IMR-90 (cell line): ENCODE data around the gene ALS2CL. TPM values are rescaled to one million over a fixed set of nuclear protein-coding genes. Genes with fewer than 3 reads are reported as not detected.

Source experiments
- ATAC-seq: fragments of 200-7000 bp; cut with Tn5 transposase; 2 replicates; pipeline ENCODE4 v1.9.1; 2020; ENCODE audit warnings: low read depth, mild to moderate bottlenecking, moderate library complexity
- BruUV-seq: library from RNA; stranded (reverse); fragments of 400-500 nt; replicated peaks from 2 replicates; lab custom pipeline; 2021; lab: Mats Ljungman, UMichigan
- CTCF ChIA-PET: fragments of 300-600 bp; formaldehyde crosslinking; extraction: SDS; loops from one replicate; lab custom pipeline; 2021; ENCODE audit warnings: antibody characterized with exemption; lab: Yijun Ruan, JAX
- POLR2A ChIA-PET: fragments of 300-600 bp; sonication (Branson Sonifier 250); formaldehyde crosslinking; loops from one replicate; lab custom pipeline; 2022; ENCODE audit warnings: antibody characterized with exemption; ENCODE audit not compliant: unreplicated experiment; lab: Charles Lee
- DNase-seq: peaks from one replicate; pipeline ENCODE4 v3.0.0; 2013
- H2AFZ ChIP-seq: replicated peaks from 2 replicates; pipeline ENCODE3; 2013; ENCODE audit warnings: low read length, mild to moderate bottlenecking; ENCODE audit not compliant: poor library complexity
- H2AK5ac ChIP-seq: 2 replicates; pipeline ENCODE4 v1.6.1; 2013; ENCODE audit warnings: low read depth, low read length, inconsistent platforms
- H2AK9ac ChIP-seq: replicated peaks from 2 replicates; pipeline ENCODE3; 2013; ENCODE audit warnings: mild to moderate bottlenecking, low read depth, low read length, moderate library complexity; ENCODE audit not compliant: poor library complexity
- H2BK120ac ChIP-seq: 2 replicates; pipeline ENCODE4 v1.6.1; 2013; ENCODE audit warnings: low read depth, low read length, inconsistent platforms
- H2BK15ac ChIP-seq: 3 replicates; pipeline ENCODE4 v1.6.1; 2013; ENCODE audit warnings: low read depth, low read length, inconsistent platforms
- H2BK20ac ChIP-seq: 2 replicates; pipeline ENCODE4 v1.6.1; 2013; ENCODE audit warnings: low read depth, mild to moderate bottlenecking, inconsistent platforms, low read length, moderate library complexity
- H2BK5ac ChIP-seq: 2 replicates; pipeline ENCODE4 v1.6.1; 2013; ENCODE audit warnings: mild to moderate bottlenecking, low read depth, low read length, inconsistent platforms; ENCODE audit not compliant: poor library complexity, severe bottlenecking
- H3K14ac ChIP-seq: replicated peaks from 2 replicates; pipeline ENCODE4 v1.6.1; 2013; ENCODE audit warnings: low read depth, low read length, inconsistent platforms
- H3K18ac ChIP-seq: 2 replicates; pipeline ENCODE4 v1.6.1; 2013; ENCODE audit warnings: low read depth, low read length, control low read depth
- H3K23ac ChIP-seq: 2 replicates; pipeline ENCODE4 v1.6.1; 2013; ENCODE audit warnings: low read depth, low read length, inconsistent platforms
- H3K27ac ChIP-seq: 2 replicates; pipeline ENCODE4 v1.5.1; 2013; ENCODE audit warnings: mild to moderate bottlenecking, control low read depth, low read length; ENCODE audit not compliant: insufficient read depth
- H3K27me3 ChIP-seq: 2 replicates; pipeline ENCODE4 v1.6.1; 2013; ENCODE audit warnings: low read length; ENCODE audit not compliant: control insufficient read depth, insufficient read depth
- H3K36me3 ChIP-seq: 2 replicates; pipeline ENCODE4 v1.6.1; 2013; ENCODE audit warnings: low read length, mixed read lengths; ENCODE audit not compliant: control insufficient read depth, insufficient read depth
- H3K4ac ChIP-seq: 2 replicates; pipeline ENCODE4 v1.6.1; 2013; ENCODE audit warnings: low read depth, low read length, inconsistent platforms
- H3K4me1 ChIP-seq: 2 replicates; pipeline ENCODE4 v1.6.1; 2013; ENCODE audit warnings: low read length, mixed read lengths; ENCODE audit not compliant: control insufficient read depth, insufficient read depth
- H3K4me2 ChIP-seq: 2 replicates; pipeline ENCODE4 v1.6.1; 2013; ENCODE audit warnings: low read depth, mild to moderate bottlenecking, control low read depth, low read length, moderate library complexity
- H3K4me3 ChIP-seq: 2 replicates; pipeline ENCODE4 v1.5.1; 2013; ENCODE audit warnings: low read depth, mild to moderate bottlenecking, control low read depth, low read length, moderate library complexity; ENCODE audit not compliant: insufficient read depth
- H3K56ac ChIP-seq: 2 replicates; pipeline ENCODE4 v1.6.1; 2013; ENCODE audit warnings: low read length, inconsistent platforms; ENCODE audit not compliant: insufficient read depth; ENCODE audit errors: extremely low read depth
- H3K79me1 ChIP-seq, 2 experiments: 2 replicates each; pipeline ENCODE4 v1.6.1; 2013; ENCODE audit warnings: low read length in 2 of 2, inconsistent platforms in 1 of 2, low read depth in 1 of 2
- H3K9ac ChIP-seq: 2 replicates; pipeline ENCODE4 v1.6.1; 2013; ENCODE audit warnings: low read depth, low read length, control low read depth
- H3K9me1 ChIP-seq: 2 replicates; pipeline ENCODE4 v1.6.1; 2013; ENCODE audit warnings: low read length, inconsistent platforms; ENCODE audit not compliant: insufficient read depth
- H3K9me3 ChIP-seq: 2 replicates; pipeline ENCODE4 v1.6.1; 2013; ENCODE audit warnings: low read length; ENCODE audit not compliant: control insufficient read depth, insufficient read depth
- H4K20me1 ChIP-seq: 2 replicates; pipeline ENCODE4 v1.6.1; 2013; ENCODE audit warnings: low read length, inconsistent platforms; ENCODE audit not compliant: insufficient read depth
- H4K5ac ChIP-seq: 2 replicates; pipeline ENCODE4 v1.6.1; 2013; ENCODE audit warnings: mild to moderate bottlenecking, low read depth, low read length, control low read depth
- H4K8ac ChIP-seq, 2 experiments: 2 replicates each; pipeline ENCODE4 v1.6.1; 2013; ENCODE audit warnings: low read depth in 2 of 2, low read length in 2 of 2, control low read depth in 1 of 2, inconsistent platforms in 1 of 2
- H4K91ac ChIP-seq: 2 replicates; pipeline ENCODE4 v1.6.1; 2013; ENCODE audit warnings: low read depth, low read length, inconsistent platforms; ENCODE audit not compliant: insufficient read depth
- BHLHE40 ChIP-seq: fragments of 150-350 bp; IDR thresholded peaks from 2 replicates; pipeline ENCODE4 v1.6.1; 2016; ENCODE audit warnings: mild to moderate bottlenecking, low read depth, low read length
- CEBPB ChIP-seq: IDR thresholded peaks from 2 replicates; pipeline ENCODE4 v1.6.1; 2012; ENCODE audit warnings: low read depth, low read length, improper control_type of control experiment
- CHD1 ChIP-seq: IDR thresholded peaks from 2 replicates; pipeline ENCODE4 v1.6.1; 2012; ENCODE audit warnings: low read depth, low read length, improper control_type of control experiment
- FOS ChIP-seq: fragments of 150-350 bp; IDR thresholded peaks from 2 replicates; pipeline ENCODE4 v1.6.1; 2016; ENCODE audit warnings: low read depth, low read length
- MAFK ChIP-seq: IDR thresholded peaks from 2 replicates; pipeline ENCODE4 v1.6.1; 2012; ENCODE audit warnings: low read depth, low read length, improper control_type of control experiment
- MXI1 ChIP-seq: IDR thresholded peaks from 2 replicates; pipeline ENCODE4 v1.6.1; 2012; ENCODE audit warnings: low read depth, mild to moderate bottlenecking, low read length, moderate library complexity, borderline replicate concordance
- NFE2L2 ChIP-seq: fragments of 150-350 bp; IDR thresholded peaks from 2 replicates; pipeline ENCODE4 v1.6.1; 2016; ENCODE audit warnings: low read depth, mild to moderate bottlenecking, low read length
- POLR2A ChIP-seq: IDR thresholded peaks from 2 replicates; pipeline ENCODE4 v1.6.1; 2012; ENCODE audit warnings: mild to moderate bottlenecking, low read depth, low read length
- RAD21 ChIP-seq: IDR thresholded peaks from 2 replicates; pipeline ENCODE4 v1.6.1; 2012; ENCODE audit warnings: low read length, improper control_type of control experiment
- RCOR1 ChIP-seq: IDR thresholded peaks from 2 replicates; pipeline ENCODE4 v1.6.1; 2012; ENCODE audit warnings: mild to moderate bottlenecking, low read length, improper control_type of control experiment; ENCODE audit not compliant: insufficient replicate concordance
- RFX5 ChIP-seq: IDR thresholded peaks from 2 replicates; pipeline ENCODE4 v1.8.0; 2012; ENCODE audit warnings: low read depth, mild to moderate bottlenecking, low read length, moderate library complexity
- WGBS, 2 experiments: methylation state at CpG; one replicate each; pipeline versions ENCODE4 v1.1.5 to v1.1.7; 2013; ENCODE audit warnings: missing lambda C conversion rate in 2 of 2; ENCODE audit not compliant: insufficient read length in 1 of 2; ENCODE audit errors: extremely low coverage in 2 of 2; 5-methylcytosine and 5-hydroxymethylcytosine counted together
- dilution Hi-C: fragments of 300-500 bp; cut with HindIII; formaldehyde crosslinking; loops from one replicate; pipeline ENCODE4 v1.14.3; 2018; ENCODE audit warnings: low sequenced_read_pairs; ENCODE audit not compliant: unreplicated experiment
- in situ Hi-C: fragments of 300-500 bp; cut with MboI; formaldehyde crosslinking; loops from 3 replicates; pipeline ENCODE4 v1.14.3; 2019; ENCODE audit warnings: low sequenced_read_pairs, inconsistent platforms, mixed read lengths
- intact Hi-C: fragments of 100-400 bp; cut with micrococcal nuclease; formaldehyde crosslinking; loops from 2 replicates; pipeline ENCODE4 v1.10.0; 2022
- polyA plus RNA-seq, 3 experiments: library from polyadenylated mRNA; depleted of rRNA; stranded (reverse); fragments of >200 nt; gene quantifications; 2 replicates each; pipeline ENCODE4 v1.2.3, GENCODE V29; 2012; ENCODE audit warnings: low replicate concordance in 1 of 3
- total RNA-seq: library from RNA; depleted of rRNA; stranded (reverse); fragments of >200 nt; gene quantifications from 2 replicates; pipeline ENCODE4 v1.2.3, GENCODE V29; 2012
- TF ChIP-seq, protein P1 (sequence below): fragments of 150-350 bp; IDR thresholded peaks from 2 replicates; pipeline ENCODE4 v1.6.1; 2017; ENCODE audit warnings: mild to moderate bottlenecking, antibody characterized with exemption, low read length, low read depth
- TF ChIP-seq, protein P2 (sequence below): conservative IDR thresholded peaks from 2 replicates; pipeline ENCODE4 v1.5.1; 2012; ENCODE audit warnings: mild to moderate bottlenecking, low read depth, low read length, improper control_type of control experiment
- TF ChIP-seq, protein P3 (sequence below): fragments of 150-350 bp; IDR thresholded peaks from 2 replicates; pipeline ENCODE4 v1.6.1; 2016; ENCODE audit warnings: low read depth, mild to moderate bottlenecking, low read length, moderate library complexity, borderline replicate concordance

ALS2CL gene
- total and polyA plus RNA-seq, 2 of the 4 experiments (the other 2 are of a cell fraction): 2.2 to 4.8 TPM

DNA sequence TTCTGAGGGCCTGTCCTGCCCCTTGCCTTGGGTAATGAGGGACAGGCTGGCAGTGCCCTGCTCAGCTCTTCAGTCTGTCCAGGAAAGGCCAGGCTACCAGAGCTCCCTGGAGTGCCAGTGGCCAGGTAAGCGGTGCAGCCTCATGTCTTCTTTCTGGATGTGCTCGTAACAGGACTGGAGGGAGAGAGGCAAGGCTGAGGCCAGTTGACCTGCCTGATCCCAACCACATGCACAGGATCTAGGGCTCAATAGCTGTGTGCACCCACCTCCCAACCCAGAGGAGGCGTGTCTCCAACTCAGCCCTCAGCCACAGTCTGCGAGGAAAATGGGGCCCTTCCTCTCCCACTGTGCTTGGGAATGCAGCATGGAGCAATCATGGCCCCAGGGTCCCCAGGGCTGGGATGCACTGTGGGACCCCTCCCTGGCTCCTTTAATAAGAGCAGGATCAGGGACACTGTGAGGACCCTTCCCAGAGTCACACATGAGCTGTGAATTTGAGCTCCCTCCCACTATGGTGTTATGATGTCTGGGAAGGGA, 22.5 kb downstream of the ALS2CL start:
- intact Hi-C loops: no loop called here
- Histone ChIP-seq H3K27ac (no peak overlapping the region), H4K8ac (no peak overlapping the region), H3K4me1 (0 out of 2 replicates have a peak, but pooled peaks cover 2% of the 10 kb centered on the region), H3K4me3 (no peak overlapping the region), H3K27me3 (peaks cover 2% of the 10 kb centered on the region; the same call in 1 of the 2 replicates), H3K9ac (no peak overlapping the region), H2BK20ac (no peak overlapping the region), H2BK15ac (no peak overlapping the region), H2AK5ac (no peak overlapping the region), H2BK5ac (no peak overlapping the region), H4K91ac (no peak overlapping the region), H2AK9ac (no peak overlapping the region), H3K23ac (no peak overlapping the region), H3K56ac (no peak overlapping the region), H3K9me1 (no peaks in the 10 kb centered on the region), H2AFZ (no peak overlapping the region), H3K4ac (no peak overlapping the region), H3K36me3 (peaks cover 5% of the 10 kb centered on the region; the same call in 1 of the 2 replicates), H4K5ac (no peak overlapping the region), H4K20me1 (no peaks in the 10 kb centered on the region), H3K18ac (no peak overlapping the region), H2BK120ac (no peak overlapping the region), H3K79me1 (no peaks in the 10 kb centered on the region), H3K14ac (no peak overlapping the region), H3K4me2 (no peak overlapping the region), H3K9me3 (no peaks in the 10 kb centered on the region)
- TF ChIP-seq CEBPB (no peak), RAD21 (no peak), RCOR1 (no peak), POLR2A (no peak), NFE2L2 (no peak), CHD1 (no peak), RFX5 (no peak), BHLHE40 (no peak), MAFK (no peak), MXI1 (no peak), FOS (no peak)
- TF ChIP-seq, protein P1, sequence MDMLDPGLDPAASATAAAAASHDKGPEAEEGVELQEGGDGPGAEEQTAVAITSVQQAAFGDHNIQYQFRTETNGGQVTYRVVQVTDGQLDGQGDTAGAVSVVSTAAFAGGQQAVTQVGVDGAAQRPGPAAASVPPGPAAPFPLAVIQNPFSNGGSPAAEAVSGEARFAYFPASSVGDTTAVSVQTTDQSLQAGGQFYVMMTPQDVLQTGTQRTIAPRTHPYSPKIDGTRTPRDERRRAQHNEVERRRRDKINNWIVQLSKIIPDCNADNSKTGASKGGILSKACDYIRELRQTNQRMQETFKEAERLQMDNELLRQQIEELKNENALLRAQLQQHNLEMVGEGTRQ: no peak
- TF ChIP-seq, protein P2, sequence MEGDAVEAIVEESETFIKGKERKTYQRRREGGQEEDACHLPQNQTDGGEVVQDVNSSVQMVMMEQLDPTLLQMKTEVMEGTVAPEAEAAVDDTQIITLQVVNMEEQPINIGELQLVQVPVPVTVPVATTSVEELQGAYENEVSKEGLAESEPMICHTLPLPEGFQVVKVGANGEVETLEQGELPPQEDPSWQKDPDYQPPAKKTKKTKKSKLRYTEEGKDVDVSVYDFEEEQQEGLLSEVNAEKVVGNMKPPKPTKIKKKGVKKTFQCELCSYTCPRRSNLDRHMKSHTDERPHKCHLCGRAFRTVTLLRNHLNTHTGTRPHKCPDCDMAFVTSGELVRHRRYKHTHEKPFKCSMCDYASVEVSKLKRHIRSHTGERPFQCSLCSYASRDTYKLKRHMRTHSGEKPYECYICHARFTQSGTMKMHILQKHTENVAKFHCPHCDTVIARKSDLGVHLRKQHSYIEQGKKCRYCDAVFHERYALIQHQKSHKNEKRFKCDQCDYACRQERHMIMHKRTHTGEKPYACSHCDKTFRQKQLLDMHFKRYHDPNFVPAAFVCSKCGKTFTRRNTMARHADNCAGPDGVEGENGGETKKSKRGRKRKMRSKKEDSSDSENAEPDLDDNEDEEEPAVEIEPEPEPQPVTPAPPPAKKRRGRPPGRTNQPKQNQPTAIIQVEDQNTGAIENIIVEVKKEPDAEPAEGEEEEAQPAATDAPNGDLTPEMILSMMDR: no peak
- TF ChIP-seq, protein P3, sequence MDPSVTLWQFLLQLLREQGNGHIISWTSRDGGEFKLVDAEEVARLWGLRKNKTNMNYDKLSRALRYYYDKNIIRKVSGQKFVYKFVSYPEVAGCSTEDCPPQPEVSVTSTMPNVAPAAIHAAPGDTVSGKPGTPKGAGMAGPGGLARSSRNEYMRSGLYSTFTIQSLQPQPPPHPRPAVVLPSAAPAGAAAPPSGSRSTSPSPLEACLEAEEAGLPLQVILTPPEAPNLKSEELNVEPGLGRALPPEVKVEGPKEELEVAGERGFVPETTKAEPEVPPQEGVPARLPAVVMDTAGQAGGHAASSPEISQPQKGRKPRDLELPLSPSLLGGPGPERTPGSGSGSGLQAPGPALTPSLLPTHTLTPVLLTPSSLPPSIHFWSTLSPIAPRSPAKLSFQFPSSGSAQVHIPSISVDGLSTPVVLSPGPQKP: no peak
- no peak for ATAC-seq
- ChIA-PET CTCF (interaction anchor here (1.2 kb wide), 1 partner anchor 8 kb away, joined by 3 read pairs; no protein-coding TSS in a partner anchor), POLR2A (no interaction called here)
- dilution Hi-C loops: no loop called here
- WGBS, 2 experiments: 100% methylated on average over 1 of the region's 4 CpGs; no CpG with 5 or more reads in 1 of the 2 experiments
- BruUV-seq: no TSS peak
- DNase-seq: no peak
- in situ Hi-C loops: no loop called here
